ENCODE data around the gene STK4.

DNA sequence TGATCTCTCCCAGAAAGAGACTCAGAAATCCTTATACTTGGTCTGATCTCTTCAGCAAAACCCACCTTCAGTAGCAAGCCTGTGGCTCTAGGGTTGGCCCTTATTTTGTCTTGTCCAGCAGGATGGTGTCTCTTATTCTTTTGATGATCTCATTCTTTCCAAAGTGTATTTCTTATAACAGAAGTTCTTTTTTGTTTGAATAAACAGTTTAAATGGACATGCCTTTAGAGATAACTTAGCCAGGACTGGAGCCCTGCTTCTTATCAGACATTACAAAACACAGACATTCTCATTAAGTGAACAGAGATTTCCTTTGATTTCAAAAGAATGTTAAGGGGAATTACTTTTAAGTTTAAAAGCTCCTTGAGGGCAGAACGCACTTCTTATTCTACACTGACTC, 102.9 kb downstream of the STK4 start:
- TF ChIP-seq REST (IDR thresholded peaks at IDR 0.05; ENCODE audit: insufficient read depth in 1 of 2, low read depth in 2 of 2, low read length in 2 of 2) = no peak
- no peak for TF ChIP-seq POLR2AphosphoS5 (IDR thresholded peaks at IDR 0.05; ENCODE audit: low read depth, low read length)
